Pancreas (tissue), 10 donors: Measurements from ENCODE around the gene RIPOR2. TPM values are rescaled to one million over a fixed set of nuclear protein-coding genes. Genes with fewer than 3 reads are reported as not detected.

ENCODE experiments used
- ATAC-seq, 4 donors: fragments of 200-7000 bp; cut with Tn5 transposase; one replicate each; pipeline versions ENCODE4 v1.8.0 to v1.9.1; 2020; ENCODE audit warnings: mild to moderate bottlenecking in 4 of 4, moderate library complexity in 4 of 4
- DNase-seq, 6 donors: peaks; one replicate each; pipeline ENCODE4 v3.0.0-alpha.2; 2020
- FAIRE-seq: peaks from 2 replicates; lab custom pipeline; 2012; peaks lifted over from hg19 to GRCh38; lab: Jason Lieb, UNC
- H3K27ac ChIP-seq, 4 donors: fragments of 200-600 bp; sonication (generic); 1 replicate in 3 of 4; 2 replicates in 1 of 4; pipeline versions ENCODE4 v1.5.0 to v1.8.0; 2020
- H3K27me3 ChIP-seq, 4 donors: fragments of 200-600 bp; one replicate each; pipeline ENCODE4 v1.8.0; 2021
- H3K36me3 ChIP-seq, 3 donors: fragments of 200-600 bp; sonication (generic) in 1 of 3; one replicate each; pipeline versions ENCODE4 v1.5.0 to v1.8.0; 2020 to 2021
- H3K4me1 ChIP-seq, 3 donors: fragments of 200-600 bp; one replicate each; pipeline ENCODE4 v1.8.0; 2021
- H3K4me3 ChIP-seq, 4 donors: fragments of 200-600 bp; sonication (generic) in 2 of 4; one replicate each; pipeline versions ENCODE4 v1.5.0 to v1.8.0; 2020 to 2021
- H3K9me3 ChIP-seq, 4 donors: fragments of 200-600 bp; one replicate each; pipeline ENCODE4 v1.8.0; 2021
- CTCF ChIP-seq, 4 donors: fragments of 200-600 bp; sonication (generic) in 3 of 4; IDR thresholded peaks; one replicate each; pipeline versions ENCODE4 v1.5.0 to v1.8.0; 2021; ENCODE audit warnings: antibody characterized with exemption in 4 of 4
- WGBS, 2 donors: extraction: QIAGEN DNeasy Blood & Tissue Kit; methylation state at CpG; one replicate each; pipeline ENCODE4 v1.1.7; 2013; 5-methylcytosine and 5-hydroxymethylcytosine counted together
- intact Hi-C, 3 donors: fragments of 100-400 bp; cut with DNase I; formaldehyde crosslinking; loops; one replicate each; pipeline versions ENCODE4 v1.11.1 to v1.14.2; 2022
- polyA plus RNA-seq, 2 donors: library from polyadenylated mRNA; stranded (reverse); fragments of 200-250 nt; gene quantifications; one replicate each; pipeline ENCODE4 v1.2.3, GENCODE V29; 2013
- total RNA-seq, 6 donors: library from RNA; stranded (reverse); fragmentation: NEBNext Ultra II Directional in 4 of 6; extraction: Animal tissue kit (Norgen Biotek cat#: 25700) in 4 of 6; gene quantifications; one replicate each; pipeline versions ENCODE4 v1.2.1 to v1.2.4, GENCODE V29; 2021 to 2023
- donor health status: healthy with polysubstance abuse.
- donor health status: DM: no; HTN: no; CAD: no; lungs with moderate emphysema.
- donor health status: DM: no; HTN: no; CAD: no.
- donor health status: control.
- donor health status: control.
- donor health status: Bipolar disorder and iron deficiency.
- donor health status: DM: yes; HTN: yes; CAD: no.
- donor health status: DM: no; HTN: no; CAD: no.
- donor health status: DM: no; HTN: no; CAD: no.
- donor health status: DM: yes; HTN: yes; CAD: no.

Gene RIPOR2
- total and polyA plus RNA-seq, 8 donors = 0.28 to 3.7 (median 1.00) TPM

- no peak for ATAC-seq
- H3K36me3 ChIP-seq = no peaks in the 10 kb centered on the region
- FAIRE-seq = no peak
- no peak for TF ChIP-seq CTCF (IDR thresholded peaks at IDR 0.05)
- H3K9me3 ChIP-seq = no peaks in the 10 kb centered on the region
- no peak overlapping the region for H3K27ac ChIP-seq
- WGBS, 2 donors = 89% methylated on average over 4 of the region's 4 CpGs
- no peak for DNase-seq
- intact Hi-C loops = no loop called here
- H3K27me3 ChIP-seq = no peaks in the 10 kb centered on the region
- no peak overlapping the region for H3K4me3 ChIP-seq
- no peaks in the 10 kb centered on the region for H3K4me1 ChIP-seq
Measured at GRCh38 chr6:24947636-24948035, 11.9 kb upstream of the RIPOR2 start.

DNA sequence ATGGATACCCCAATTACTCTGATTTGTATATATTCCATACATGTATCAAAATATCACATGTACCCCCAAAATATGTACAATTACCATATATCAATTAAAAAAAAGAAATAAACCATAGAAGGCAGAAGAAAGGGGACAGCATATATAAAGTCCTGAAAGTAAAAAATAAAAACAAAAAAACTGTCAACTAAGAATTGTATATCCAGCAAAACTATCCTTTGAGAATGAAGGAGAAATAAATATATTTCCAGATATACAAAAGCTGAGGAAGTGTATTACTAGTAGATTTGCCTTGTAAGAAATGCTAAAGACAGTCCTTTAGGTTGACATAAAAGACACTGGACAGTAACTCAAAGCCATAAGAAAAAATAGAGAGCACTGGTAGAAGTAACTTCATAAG lies 9.3 kb upstream of the RIPOR2 start:
- H3K27me3 ChIP-seq = no peaks in the 10 kb centered on the region
- no peaks in the 10 kb centered on the region for H3K4me1 ChIP-seq
- intact Hi-C loops = no loop called here
- TF ChIP-seq CTCF (IDR thresholded peaks at IDR 0.05) = no peak
- H3K27ac ChIP-seq = no peak overlapping the region
- DNase-seq (no peak), FAIRE-seq (no peak), ATAC-seq (no peak)
- no peaks in the 10 kb centered on the region for H3K9me3 ChIP-seq
- no peaks in the 10 kb centered on the region for H3K36me3 ChIP-seq
- no peak overlapping the region for H3K4me3 ChIP-seq

- H3K4me3 ChIP-seq = no peak overlapping the region
- no peak for TF ChIP-seq CTCF (IDR thresholded peaks at IDR 0.05)
- peaks cover 0 to 2% (median 0%) of the 10 kb centered on the region in 4 donors for H3K27me3 ChIP-seq
- intact Hi-C loops = no loop called here
- no peak for FAIRE-seq
- H3K36me3 ChIP-seq = no peaks in the 10 kb centered on the region
- DNase-seq = no peak
- H3K27ac ChIP-seq = no peak overlapping the region
- no peak for ATAC-seq
- H3K9me3 ChIP-seq = no peaks in the 10 kb centered on the region
- WGBS, 2 donors = 68 to 85% methylated on average over 2 of the region's 2 CpGs
- no peaks in the 10 kb centered on the region for H3K4me1 ChIP-seq
Measured at GRCh38 chr6:24943774-24944173, 8.0 kb upstream of the RIPOR2 start.

GRCh38 chr6:24940311-24940917 lies 4.7 kb upstream of the RIPOR2 start:
- H3K27me3 ChIP-seq = peaks cover 0 to 3% (median 0%) of the 10 kb centered on the region in 4 donors
- no peaks in the 10 kb centered on the region for H3K9me3 ChIP-seq
- no peaks in the 10 kb centered on the region for H3K36me3 ChIP-seq
- no peak overlapping the region for H3K4me3 ChIP-seq
- DNase-seq (no peak), FAIRE-seq (no peak), ATAC-seq (no peak)
- intact Hi-C loops = no loop called here
- TF ChIP-seq CTCF (IDR thresholded peaks at IDR 0.05) = no peak
- no peaks in the 10 kb centered on the region for H3K4me1 ChIP-seq
- 78 to 79% methylated on average over 9 of the region's 9 CpGs for WGBS, 2 donors
- H3K27ac ChIP-seq = no peak overlapping the region

DNA sequence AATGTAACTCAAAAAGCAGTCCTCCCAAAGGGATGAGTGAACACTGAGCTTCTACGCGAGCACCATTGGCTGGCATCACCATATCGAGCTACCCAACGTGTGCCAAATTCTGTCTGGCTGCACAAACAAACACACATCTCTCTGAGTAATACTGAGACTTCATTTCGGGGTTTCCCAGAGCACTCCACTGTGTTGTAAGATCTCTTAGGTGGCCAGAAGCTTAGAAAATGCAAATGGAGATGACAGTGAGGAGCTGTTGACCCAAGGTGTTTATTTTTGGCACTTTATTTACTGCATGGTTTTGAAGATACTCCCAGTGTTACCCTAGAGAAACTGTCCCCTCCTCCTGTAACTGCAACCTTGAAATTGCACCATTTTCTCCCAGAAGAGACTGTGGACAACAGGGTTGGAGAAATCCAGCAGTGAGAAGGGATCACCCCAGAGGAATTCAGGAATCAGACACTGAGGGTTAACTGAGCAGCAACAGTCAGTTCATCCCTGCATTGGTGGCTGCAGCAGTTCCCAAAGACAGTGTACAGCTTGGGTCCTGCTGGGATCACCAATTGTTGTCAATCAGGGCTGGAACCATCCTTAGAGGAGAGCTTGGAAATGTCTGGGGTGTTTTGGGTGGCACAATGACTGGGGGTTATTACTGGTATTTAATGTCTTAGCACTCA lies 1.0 kb upstream of the RIPOR2 start:
- intact Hi-C loops = no loop called here
- H3K27ac ChIP-seq = no peak overlapping the region
- FAIRE-seq = no peak
- TF ChIP-seq CTCF (IDR thresholded peaks at IDR 0.05) = no peak
- DNase-seq = no peak
- ATAC-seq = no peak
- H3K36me3 ChIP-seq = no peaks in the 10 kb centered on the region
- WGBS, 2 donors = 75 to 83% methylated on average over 5 of the region's 5 CpGs
- H3K4me1 ChIP-seq = no peaks in the 10 kb centered on the region
- no peaks in the 10 kb centered on the region for H3K9me3 ChIP-seq
- H3K27me3 ChIP-seq = peaks cover 0 to 3% (median 0%) of the 10 kb centered on the region in 4 donors
- H3K4me3 ChIP-seq = no peak overlapping the region
